GM06990 (cell line): ENCODE results near the gene SYNRG.

ENCODE experiments used
- DNase-seq: peaks from one replicate; pipeline ENCODE4 v3.0.0-alpha.2; 2011; ENCODE audit not compliant: insufficient read length; ENCODE audit errors: extremely low read depth
- H3K27me3 ChIP-seq: replicated peaks from 2 replicates; pipeline ENCODE4 v1.6.0; 2011; ENCODE audit warnings: low read length; ENCODE audit not compliant: control insufficient read depth, insufficient read depth
- H3K36me3 ChIP-seq: 2 replicates; pipeline ENCODE4 v1.5.1; 2011; ENCODE audit warnings: low read length; ENCODE audit not compliant: control insufficient read depth, insufficient read depth
- H3K4me3 ChIP-seq: replicated peaks from 2 replicates; pipeline ENCODE4 v1.5.1; 2011; ENCODE audit warnings: low read depth, mild to moderate bottlenecking, control low read depth, low read length
- CTCF ChIP-seq: IDR thresholded peaks from 2 replicates; pipeline ENCODE4 v1.5.1; 2011; ENCODE audit warnings: low read length, control low read depth, mild to moderate bottlenecking, inconsistent platforms; ENCODE audit not compliant: insufficient read depth, poor library complexity, severe bottlenecking

SYNRG gene

GRCh38 chr17:37592291-37592690 lies 16.9 kb downstream of the SYNRG start:
- Histone ChIP-seq H3K4me3 (no peak overlapping the region), H3K27me3 (no peaks in the 10 kb centered on the region), H3K36me3 (peaks cover 5% of the 10 kb centered on the region)
- no peak for DNase-seq
- no peak for TF ChIP-seq CTCF

GRCh38 chr17:37585066-37585465 lies 24.2 kb downstream of the SYNRG start:
- no peak for DNase-seq
- no peak overlapping the region for H3K4me3 ChIP-seq
- no peaks in the 10 kb centered on the region; the same call in none of the 2 replicates for H3K36me3 ChIP-seq
- TF ChIP-seq CTCF: no peak
- H3K27me3 ChIP-seq: no peaks in the 10 kb centered on the region

- Histone ChIP-seq H3K36me3 (peaks cover 7% of the 10 kb centered on the region), H3K27me3 (no peaks in the 10 kb centered on the region), H3K4me3 (no peak overlapping the region)
- no peak for TF ChIP-seq CTCF
- no peak for DNase-seq
Measured at GRCh38 chr17:37576281-37576680, 32.9 kb downstream of the SYNRG start.

GRCh38 chr17:37574427-37574826 lies 34.8 kb downstream of the SYNRG start:
- H3K4me3 ChIP-seq: no peak overlapping the region
- no peak for TF ChIP-seq CTCF
- DNase-seq: no peak
- H3K36me3 ChIP-seq: peaks cover 6% of the 10 kb centered on the region
- no peaks in the 10 kb centered on the region for H3K27me3 ChIP-seq

GRCh38 chr17:37571674-37572073 lies 37.5 kb downstream of the SYNRG start:
- H3K36me3 ChIP-seq: peaks cover 5% of the 10 kb centered on the region
- no peak for DNase-seq
- H3K4me3 ChIP-seq: no peak overlapping the region
- no peaks in the 10 kb centered on the region for H3K27me3 ChIP-seq
- TF ChIP-seq CTCF: no peak

GRCh38 chr17:37570527-37571093 lies 38.6 kb downstream of the SYNRG start:
- peaks cover 5% of the 10 kb centered on the region for H3K36me3 ChIP-seq
- H3K4me3 ChIP-seq: no peak overlapping the region
- H3K27me3 ChIP-seq: no peaks in the 10 kb centered on the region
- DNase-seq: no peak
- peak; percentile 44 for TF ChIP-seq CTCF
